ENCODE results near the gene COL18A1.
A peak's percentile ranks its signal among the peaks of the same experiment; 100 is the strongest.
"Not testable (repeated sequence)": the region's sequence is repeated elsewhere in the genome, so short reads cannot be mapped to it uniquely, and the experiment has no call there.

The COL18A1 gene

GRCh38 chr21:45429221-45430175 is 24.5 kb downstream of the COL18A1 start:
- no peak for DNase-seq

GRCh38 chr21:45430521-45431501 is 25.8 kb downstream of the COL18A1 start:
- no peak for DNase-seq

- DNase-seq: no peak
These were observed 27.0 kb downstream of the COL18A1 start for GRCh38 chr21:45431781-45432572.

GRCh38 chr21:45432575-45433255 is 27.8 kb downstream of the COL18A1 start:
- no peak for DNase-seq

- no peak for DNase-seq
These were observed 28.3 kb downstream of the COL18A1 start for GRCh38 chr21:45433301-45433700.

- DNase-seq: no peak
These were observed 29.1 kb downstream of the COL18A1 start for GRCh38 chr21:45433911-45434644.

- no peak for DNase-seq
These were observed 29.8 kb downstream of the COL18A1 start for GRCh38 chr21:45434645-45435217.

- DNase-seq: no peak
These were observed 30.5 kb downstream of the COL18A1 start for GRCh38 chr21:45435405-45435981.

- DNase-seq: no peak
These were observed 31.5 kb downstream of the COL18A1 start for GRCh38 chr21:45436351-45437065.

- DNase-seq: not testable (repeated sequence)
These were observed 32.9 kb downstream of the COL18A1 start for GRCh38 chr21:45437844-45438243.

- DNase-seq: no peak
These were observed 33.6 kb downstream of the COL18A1 start for GRCh38 chr21:45438391-45439145.

- peak; percentile 96 for DNase-seq
These were observed 34.4 kb downstream of the COL18A1 start for GRCh38 chr21:45439161-45439872.

GRCh38 chr21:45439901-45440461 is 35.0 kb downstream of the COL18A1 start:
- DNase-seq: no peak

GRCh38 chr21:45440736-45441350 is 35.9 kb downstream of the COL18A1 start:
- DNase-seq: no peak

GRCh38 chr21:45441431-45442255 is 36.7 kb downstream of the COL18A1 start:
- no peak for DNase-seq

- DNase-seq: no peak
These were observed 37.3 kb downstream of the COL18A1 start for GRCh38 chr21:45442276-45442675.
